EL (cell line): Measurements from ENCODE around the gene IRF2BPL.
A peak's percentile ranks its signal among the peaks of the same experiment; 100 is the strongest.
"Not testable (repeated sequence)": the region's sequence is repeated elsewhere in the genome, so short reads cannot be mapped to it uniquely, and the experiment has no call there.

Experiments used
- DNase-seq: peaks from one replicate; pipeline ENCODE4 v3.0.0-alpha.2; 2016

Gene IRF2BPL

GRCh38 chr14:77033622-77034589, 5.4 kb upstream of the IRF2BPL start:
- peak; percentile 89 for DNase-seq

GRCh38 chr14:77032844-77033621, 4.5 kb upstream of the IRF2BPL start:
- peak; percentile 99 for DNase-seq

GRCh38 chr14:77032491-77032843, 4.0 kb upstream of the IRF2BPL start:
- DNase-seq: no peak

- peak; percentile 70 for DNase-seq
These were observed 3.4 kb upstream of the IRF2BPL start for GRCh38 chr14:77031759-77032490.

GRCh38 chr14:77027538-77028383, 747 bp downstream of the IRF2BPL start:
- peak; percentile 73 for DNase-seq

GRCh38 chr14:77026930-77027537, 1.5 kb downstream of the IRF2BPL start:
- peak; percentile 62 for DNase-seq

GRCh38 chr14:77026166-77026929, 2.2 kb downstream of the IRF2BPL start:
- peak; percentile 51 for DNase-seq

- DNase-seq: peak; percentile 41
These were observed 2.8 kb downstream of the IRF2BPL start for GRCh38 chr14:77025744-77026165.

- DNase-seq: no peak
These were observed 4.3 kb downstream of the IRF2BPL start for GRCh38 chr14:77024171-77024691.

GRCh38 chr14:77023001-77023996, 5.2 kb downstream of the IRF2BPL start:
- DNase-seq: peak; percentile 36

- DNase-seq: no peak
These were observed 6.2 kb downstream of the IRF2BPL start for GRCh38 chr14:77022236-77022852.

GRCh38 chr14:77021424-77021823, 7.1 kb downstream of the IRF2BPL start:
- not testable (repeated sequence) for DNase-seq

- DNase-seq: no peak
These were observed 9.7 kb downstream of the IRF2BPL start for GRCh38 chr14:77018785-77019184.

- no peak for DNase-seq
These were observed 10.8 kb downstream of the IRF2BPL start for GRCh38 chr14:77017666-77018065.

- DNase-seq: no peak
These were observed 13.8 kb downstream of the IRF2BPL start for GRCh38 chr14:77014734-77015133.

- peak; percentile 58 for DNase-seq
These were observed 14.4 kb downstream of the IRF2BPL start for GRCh38 chr14:77014004-77014604.

GRCh38 chr14:77012193-77012765, 16.2 kb downstream of the IRF2BPL start:
- no peak for DNase-seq

- DNase-seq: no peak
These were observed 17.3 kb downstream of the IRF2BPL start for GRCh38 chr14:77011245-77011644.
